Activated CD4-positive, CD25-positive, alpha-beta regulatory T cell treated with anti-CD3 and anti-CD28 coated beads, Interleukin-2, amount 50 U/mL, for 24 hours (primary cell): ENCODE data around the gene ETV3.

Experiments used
- ATAC-seq, 2 donors: fragments of 150-1000 bp; cut with Tn5 transposase; one replicate each; pipeline ENCODE4 v1.10.0; 2021; ENCODE audit warnings: mild to moderate bottlenecking in 1 of 2, moderate library complexity in 1 of 2

ETV3 gene

GRCh38 chr1:157090196-157090647, 48.0 kb downstream of the ETV3 start:
- ATAC-seq = peak; percentile 70 to 73

GRCh38 chr1:157089789-157090188, 48.4 kb downstream of the ETV3 start:
- no peak for ATAC-seq

GRCh38 chr1:157088607-157089006, 49.6 kb downstream of the ETV3 start:
- ATAC-seq = no peak

GRCh38 chr1:157087030-157087429, 51.2 kb downstream of the ETV3 start:
- ATAC-seq = no peak

DNA sequence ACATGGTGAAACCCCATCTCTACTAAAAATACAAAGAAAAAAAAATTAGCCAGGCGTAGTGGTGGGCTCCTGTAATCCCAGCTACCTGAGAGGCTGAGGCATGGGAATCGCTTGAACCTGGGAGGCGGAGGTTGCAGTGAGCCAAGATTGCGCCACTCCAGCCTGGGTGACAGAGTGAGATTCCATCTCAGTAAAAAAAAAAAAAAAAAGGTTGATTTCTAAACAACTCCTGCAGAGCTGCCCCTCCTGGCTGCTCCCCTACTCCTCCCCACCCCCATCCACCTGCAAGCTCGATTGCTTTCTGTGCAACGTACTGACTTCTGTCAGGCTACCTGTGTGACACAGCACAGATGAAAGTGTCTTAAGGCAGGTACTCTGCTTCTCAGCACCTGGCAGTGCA, 51.9 kb downstream of the ETV3 start:
- no peak for ATAC-seq

DNA sequence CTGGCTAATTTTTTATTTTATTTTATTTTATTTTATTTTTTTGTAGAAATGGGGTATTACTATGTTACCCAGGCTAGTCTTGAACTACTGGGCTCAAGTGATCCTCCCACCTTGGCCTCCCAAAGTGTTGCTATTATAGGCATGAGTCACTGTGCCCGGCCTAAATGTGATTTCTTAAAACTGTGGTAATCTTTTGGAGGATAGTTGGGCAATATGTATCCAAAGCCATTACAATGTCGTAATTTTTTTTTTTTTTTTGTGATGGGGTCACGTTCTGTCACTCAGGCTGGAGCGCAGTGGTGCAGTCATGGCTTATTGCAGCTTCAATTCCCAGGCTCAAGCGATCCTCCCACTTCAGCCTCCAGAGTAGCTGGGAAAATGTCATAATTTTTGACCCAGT, 52.8 kb downstream of the ETV3 start:
- no peak for ATAC-seq

- ATAC-seq = no peak
Measured at GRCh38 chr1:157084720-157085119, 53.5 kb downstream of the ETV3 start.

- no peak for ATAC-seq
Measured at GRCh38 chr1:157081707-157082106, 56.5 kb downstream of the ETV3 start.

DNA sequence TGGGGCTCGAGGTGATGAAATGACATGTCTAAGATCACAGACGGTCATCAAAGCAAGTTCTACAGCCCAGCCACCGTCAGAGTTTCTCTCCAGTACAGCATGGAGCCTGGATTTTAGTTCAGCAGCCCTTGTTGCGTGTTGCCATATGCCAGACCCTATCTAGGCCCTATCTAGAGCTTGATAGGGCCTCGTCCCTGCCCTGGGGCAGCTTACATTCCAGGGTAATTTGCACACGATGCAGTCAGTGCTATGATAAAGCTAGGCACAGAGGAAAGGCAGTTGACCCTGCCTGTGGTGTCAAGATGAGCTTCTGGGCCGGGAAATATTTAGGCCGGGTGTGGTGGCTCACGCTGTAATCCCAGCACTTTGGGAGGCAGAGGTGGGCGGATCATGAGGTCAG, 57.5 kb downstream of the ETV3 start:
- no peak for ATAC-seq

DNA sequence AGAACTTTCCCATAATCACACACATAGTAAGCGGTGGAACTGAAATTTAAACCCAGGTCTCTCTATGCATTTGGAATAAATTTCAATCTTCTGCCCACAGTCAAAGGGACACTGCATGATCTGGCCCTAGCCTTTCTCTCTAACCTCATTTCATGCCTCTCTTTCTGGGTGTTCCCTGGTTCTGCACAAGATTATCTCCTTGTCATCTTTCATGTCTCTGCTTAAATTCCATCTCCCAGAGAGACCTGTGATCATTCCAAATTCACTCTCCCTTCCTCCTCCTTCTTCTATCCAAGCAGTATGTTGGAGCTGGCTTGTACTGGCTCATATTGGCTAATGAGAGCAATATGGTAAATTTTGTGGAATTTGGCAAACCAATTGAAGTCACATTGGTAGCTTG, 60.8 kb downstream of the ETV3 start:
- no peak for ATAC-seq

- ATAC-seq = no peak
Measured at GRCh38 chr1:157073944-157074685, 64.1 kb downstream of the ETV3 start.
